Putamen (tissue), 1 donor: ENCODE results near the gene BCAT1.
"Not testable (repeated sequence)": the region's sequence is repeated elsewhere in the genome, so short reads cannot be mapped to it uniquely, and the experiment has no call there.

ENCODE experiments used
- DNase-seq: peaks from one replicate; pipeline ENCODE4 v3.0.0-alpha.2; 2016; ENCODE audit warnings: low spot score

The BCAT1 gene

DNA sequence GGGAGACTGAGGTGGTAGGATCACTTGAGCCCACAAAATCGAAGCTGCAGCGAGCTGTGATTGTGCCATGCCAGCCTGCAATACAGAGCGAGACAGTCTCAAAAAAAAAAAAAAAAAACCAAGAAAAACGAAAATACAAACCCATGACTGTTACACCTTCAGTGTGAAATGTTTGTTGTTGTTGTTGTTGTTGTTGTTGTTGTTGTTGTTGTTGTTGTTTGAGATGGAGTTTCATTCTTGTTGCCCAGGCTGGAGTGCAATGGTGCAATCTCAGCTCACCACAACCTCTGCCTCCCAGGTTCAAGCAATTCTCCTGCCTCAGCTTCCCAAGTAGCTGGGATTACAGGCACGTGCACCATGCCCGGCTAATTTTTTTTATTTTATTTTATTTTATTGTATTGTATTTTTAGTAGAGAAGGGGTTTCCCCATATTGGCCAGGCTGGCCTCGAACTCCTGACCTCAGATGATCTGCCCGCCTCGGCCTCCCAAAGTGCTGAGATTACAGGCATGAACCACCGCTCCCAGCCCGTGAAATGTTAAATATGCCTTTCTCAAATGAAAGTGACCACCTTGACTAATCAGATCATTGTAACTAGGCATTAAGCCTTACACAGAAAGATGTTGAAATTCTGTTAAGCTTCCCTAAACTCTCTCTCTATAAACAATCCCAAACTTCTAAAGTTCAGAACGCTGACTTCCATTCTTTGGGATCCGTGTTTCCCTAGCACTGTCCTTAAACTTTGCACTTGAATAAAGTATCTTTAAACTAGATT is 20.2 kb downstream of the BCAT1 start:
- not testable (repeated sequence) for DNase-seq

DNA sequence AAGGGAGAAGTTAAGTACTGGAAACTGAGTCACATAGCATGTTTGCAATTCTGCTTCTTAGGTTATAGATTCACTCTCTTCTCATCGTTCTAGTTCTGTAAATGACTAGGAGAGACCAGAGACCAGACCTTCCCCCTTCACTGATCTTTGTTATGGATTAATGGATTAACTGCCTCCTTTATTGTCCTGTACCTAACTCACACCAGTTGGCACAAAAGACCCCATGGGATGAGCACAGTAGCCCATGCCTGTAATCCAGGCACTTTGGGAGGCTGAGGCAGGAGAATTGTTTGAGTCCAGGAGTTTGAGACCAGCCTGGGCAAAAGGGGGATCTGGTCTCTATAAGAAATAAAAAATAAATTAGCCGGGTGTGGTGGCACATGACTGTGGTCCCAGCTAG is 20.8 kb downstream of the BCAT1 start:
- no peak for DNase-seq

DNA sequence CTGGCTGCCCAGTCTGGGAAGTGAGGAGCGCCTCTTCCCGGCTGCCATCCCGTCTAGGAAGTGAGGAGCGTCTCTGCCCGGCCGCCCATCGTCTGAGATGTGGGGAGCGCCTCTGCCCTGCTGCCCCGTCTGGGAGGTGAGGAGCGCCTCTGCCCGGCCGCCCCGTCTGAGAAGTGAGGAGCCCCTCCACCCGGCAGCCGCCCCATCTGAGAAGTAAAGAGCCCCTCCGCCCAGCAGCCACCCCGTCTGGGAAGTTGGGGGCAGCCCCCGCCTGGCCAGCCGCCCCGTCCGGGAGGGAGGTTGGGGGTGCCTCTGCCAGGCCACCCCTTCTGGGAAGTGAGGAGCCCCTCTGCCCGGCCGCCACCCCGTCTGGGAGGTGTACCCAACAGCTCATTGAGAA is 22.8 kb downstream of the BCAT1 start:
- DNase-seq: not testable (repeated sequence)

DNA sequence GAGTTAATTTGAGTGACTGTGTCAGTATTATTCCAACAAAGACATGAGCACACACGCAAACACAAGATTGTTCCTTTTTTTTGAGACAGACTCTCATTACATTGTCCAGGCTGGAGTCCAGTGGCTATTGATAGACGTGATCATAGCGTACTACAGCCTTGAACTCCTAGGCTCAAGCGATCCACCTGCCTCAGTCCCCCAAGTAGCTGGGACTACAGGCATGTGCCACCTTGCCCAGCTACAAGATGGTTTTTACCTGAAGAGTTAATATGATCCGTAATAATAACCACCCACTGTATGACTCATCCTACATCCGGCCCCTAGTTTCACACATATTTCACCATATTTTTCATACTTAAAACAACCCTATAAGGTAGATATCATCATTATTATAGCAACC is 26.8 kb downstream of the BCAT1 start:
- no peak for DNase-seq

DNA sequence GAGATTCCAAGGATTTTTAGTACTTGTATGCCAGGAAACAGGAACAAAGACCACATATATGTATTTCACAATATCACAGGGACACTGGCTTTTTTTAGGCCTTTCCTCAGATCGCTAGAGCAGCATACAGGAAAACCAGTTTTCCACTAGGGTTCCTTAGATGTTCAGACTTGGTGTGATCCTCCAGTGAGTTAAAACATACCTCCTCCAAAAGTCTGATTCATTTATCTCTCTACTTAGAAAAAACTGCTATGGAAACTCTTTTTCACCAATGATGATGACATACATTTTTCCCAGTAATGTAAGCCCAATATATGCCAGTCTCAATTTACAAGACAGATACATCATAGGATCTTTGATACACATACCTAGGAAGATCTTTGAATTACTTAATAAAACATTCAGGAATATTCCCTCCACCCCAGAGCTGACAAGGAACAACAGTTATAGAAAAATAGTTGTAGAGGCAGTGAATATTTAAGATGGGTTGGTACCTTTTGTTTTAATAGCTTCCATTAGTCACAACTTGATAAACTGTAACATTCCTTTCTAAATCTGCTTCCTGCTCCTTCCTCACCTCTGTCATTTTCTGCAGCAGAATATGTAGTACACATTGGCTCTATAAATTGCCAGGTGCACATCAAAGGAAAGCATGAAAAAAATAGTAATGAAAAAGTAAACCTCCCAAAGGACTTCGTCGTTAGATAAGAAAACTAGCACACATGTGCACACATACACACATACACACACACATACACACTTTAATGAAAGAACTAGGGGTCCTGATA is 27.5 kb downstream of the BCAT1 start:
- no peak for DNase-seq

DNA sequence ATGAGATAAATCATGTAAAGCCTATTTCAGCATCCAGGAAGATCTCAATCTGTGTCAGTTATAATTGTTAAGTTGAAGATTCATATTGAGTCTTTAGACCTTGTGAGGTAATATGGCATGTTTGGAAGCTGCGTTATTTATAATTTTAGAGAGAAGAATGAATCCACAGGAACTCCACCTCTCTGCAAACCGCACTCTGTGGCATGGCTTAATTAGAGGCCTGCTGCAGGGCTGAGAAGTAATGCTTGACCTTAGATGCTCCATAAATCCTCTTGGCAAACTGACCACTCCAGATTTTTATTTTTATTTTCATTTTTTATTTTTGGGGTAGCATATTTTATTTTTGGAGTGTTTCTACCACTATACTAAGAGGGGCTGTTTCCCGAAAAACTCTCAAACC is 28.8 kb downstream of the BCAT1 start:
- no peak for DNase-seq

DNA sequence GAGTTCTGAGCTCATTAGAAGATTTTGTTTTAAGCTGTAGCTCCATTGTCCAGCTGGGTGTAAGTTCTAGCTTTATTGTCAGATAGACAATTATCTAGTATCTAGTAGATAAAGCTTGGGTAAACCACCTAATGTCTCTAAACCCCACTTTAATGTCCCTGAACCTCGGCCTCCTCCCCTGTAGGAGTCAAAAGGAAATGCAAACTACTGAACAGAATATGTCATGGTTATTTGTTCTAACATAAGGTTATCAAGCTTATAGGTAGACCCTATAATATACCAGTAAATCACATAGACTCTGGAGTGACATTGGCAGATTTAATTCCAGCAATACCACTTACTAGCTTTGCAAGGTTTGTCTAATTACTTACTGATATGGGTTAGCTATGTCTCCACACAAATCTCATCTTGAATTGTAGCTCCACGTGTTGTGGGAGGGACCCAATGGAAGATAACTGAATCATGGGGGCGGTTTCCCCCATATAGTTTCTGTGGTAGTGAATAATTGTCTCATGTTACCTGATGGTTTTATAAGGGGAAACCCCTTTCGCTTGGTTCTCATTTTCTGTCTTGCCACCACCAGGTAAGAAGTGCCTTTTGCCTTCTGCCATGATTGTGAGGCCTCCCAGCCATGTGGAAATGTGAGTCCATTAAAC is 29.4 kb downstream of the BCAT1 start:
- no peak for DNase-seq

DNA sequence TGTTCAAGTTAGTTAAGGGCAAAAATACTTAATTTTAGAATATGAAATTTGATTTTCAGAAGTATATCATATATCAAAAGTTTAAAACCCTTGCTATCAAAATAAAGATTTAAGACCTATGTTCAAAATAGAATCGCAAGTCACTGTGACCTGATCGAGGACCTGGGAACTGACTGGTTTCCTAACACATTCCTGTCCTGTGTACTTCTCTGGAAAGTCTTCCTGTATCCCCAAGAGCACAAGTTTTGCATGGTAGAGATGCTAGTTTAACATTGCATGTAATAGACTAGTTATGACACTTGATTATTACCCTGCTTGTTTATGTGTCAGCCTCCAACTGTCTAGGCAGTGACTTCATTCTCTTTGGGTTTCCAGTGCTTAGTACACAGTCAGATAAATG is 30.3 kb downstream of the BCAT1 start:
- no peak for DNase-seq

DNA sequence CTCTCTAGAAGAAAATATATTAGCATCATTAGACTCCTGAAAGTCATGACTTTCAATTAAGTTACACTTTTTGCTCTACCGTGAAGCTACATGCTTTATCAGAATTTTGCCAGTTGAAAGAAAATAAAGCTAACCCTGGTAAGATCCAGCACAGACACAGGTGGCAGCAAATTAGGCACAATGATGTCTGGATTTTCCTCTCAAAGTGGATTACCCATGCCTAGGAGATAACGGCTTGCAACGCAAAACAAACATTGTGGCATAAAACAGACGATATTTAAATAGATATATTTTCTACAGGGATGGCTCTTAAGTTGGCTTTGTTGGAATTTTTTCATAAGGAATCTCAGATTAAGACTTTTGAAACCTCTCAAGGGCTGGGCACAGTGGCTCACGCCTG is 33.4 kb downstream of the BCAT1 start:
- DNase-seq: no peak

DNA sequence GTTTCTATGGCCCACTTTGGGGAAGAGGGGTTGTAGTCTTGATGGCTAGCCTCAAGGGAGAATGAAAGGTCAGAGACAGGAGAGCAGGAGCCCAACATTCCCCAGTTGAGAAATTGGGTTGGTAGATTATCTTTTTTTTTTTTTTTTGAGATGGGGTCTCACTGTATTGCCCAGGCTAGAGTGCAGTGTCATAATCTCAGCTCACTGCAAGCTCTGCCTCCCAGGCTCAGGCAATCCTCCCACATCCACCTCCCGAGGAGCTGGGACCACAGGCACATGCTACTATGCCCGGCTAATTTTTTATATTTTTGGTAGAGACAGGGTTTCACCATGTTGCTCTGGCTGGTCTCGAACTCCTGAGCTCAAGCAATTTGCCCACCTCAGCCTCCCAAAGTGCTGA is 34.9 kb downstream of the BCAT1 start:
- no peak for DNase-seq

DNA sequence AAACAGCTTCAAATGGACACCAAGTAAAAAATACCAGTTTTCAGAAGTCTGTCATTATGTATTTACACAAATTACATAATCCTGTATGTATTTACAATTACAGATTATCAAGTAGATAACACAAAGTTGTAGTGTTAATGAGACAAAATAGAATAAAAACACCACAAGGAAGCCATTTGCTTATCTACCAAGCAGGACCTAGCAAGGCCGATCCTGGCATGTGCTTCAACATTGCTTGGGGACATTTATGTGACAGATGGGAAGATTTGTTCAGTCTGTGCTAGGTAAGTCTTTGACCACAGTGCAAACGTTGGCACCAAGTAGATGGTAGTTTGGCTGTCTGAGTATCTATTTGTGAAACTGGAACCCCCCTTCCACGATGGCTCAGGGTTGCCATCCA is 35.8 kb downstream of the BCAT1 start:
- no peak for DNase-seq

DNA sequence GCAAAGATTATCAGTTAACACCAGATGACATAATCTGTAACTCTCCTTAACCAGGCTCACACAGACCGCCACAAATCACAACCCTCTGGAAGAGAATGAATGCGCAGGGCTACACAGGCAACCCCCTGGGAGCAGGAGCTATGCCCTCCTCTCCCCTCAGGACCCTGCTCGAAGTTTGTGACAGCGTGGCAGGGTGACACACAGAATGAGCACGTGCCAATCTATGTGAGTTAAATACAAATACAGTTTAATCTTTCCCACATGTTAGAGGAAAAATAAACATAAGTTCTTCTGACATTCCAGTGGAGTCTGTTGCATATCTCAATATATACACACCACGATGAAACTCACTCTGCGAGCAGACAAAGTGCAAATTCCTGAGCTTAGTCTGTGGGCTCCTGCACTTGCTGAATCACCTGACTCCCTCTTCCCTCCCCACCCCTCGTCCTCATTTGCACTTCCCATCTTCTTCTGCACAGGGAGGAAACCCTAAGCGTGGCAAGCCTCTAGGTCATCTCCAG is 37.6 kb downstream of the BCAT1 start:
- peak; percentile 20 for DNase-seq

DNA sequence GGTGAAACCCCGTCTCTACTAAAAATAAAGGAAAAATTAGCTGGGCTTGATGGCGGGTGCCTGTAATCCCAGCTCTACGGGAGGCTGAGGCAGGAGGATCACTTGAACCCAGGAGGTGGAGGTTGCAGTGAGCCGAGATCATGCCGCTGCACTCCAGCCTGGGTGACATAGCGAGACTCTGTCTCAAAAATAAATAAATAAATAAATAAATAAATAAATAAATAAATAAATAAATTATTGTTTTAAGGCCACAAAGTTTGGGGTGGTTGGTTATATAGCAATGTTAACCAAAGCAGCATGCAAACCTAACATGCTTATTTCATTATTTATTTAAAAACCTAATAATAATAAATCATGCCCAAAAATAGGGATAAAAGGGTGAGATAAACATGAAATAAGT is 38.7 kb downstream of the BCAT1 start:
- not testable (repeated sequence) for DNase-seq

DNA sequence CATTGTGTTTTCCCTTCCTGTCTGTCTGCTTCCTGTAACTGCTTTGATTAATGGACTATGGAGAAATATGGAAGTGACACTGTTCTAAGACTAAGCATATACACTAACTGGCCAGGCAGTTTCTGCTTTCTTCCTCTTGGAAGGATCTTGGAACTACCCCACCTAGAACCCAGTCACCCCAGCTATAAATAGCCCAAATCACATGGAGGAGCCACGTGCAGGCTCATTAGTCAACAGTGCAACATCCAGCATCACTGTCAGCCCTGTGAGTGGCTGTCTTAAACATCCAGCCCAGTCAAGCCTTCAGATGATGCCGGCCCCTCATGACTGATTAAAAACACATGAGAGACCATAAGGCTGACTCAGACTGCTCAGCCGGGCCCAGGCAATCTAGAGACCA is 39.2 kb downstream of the BCAT1 start:
- no peak for DNase-seq

DNA sequence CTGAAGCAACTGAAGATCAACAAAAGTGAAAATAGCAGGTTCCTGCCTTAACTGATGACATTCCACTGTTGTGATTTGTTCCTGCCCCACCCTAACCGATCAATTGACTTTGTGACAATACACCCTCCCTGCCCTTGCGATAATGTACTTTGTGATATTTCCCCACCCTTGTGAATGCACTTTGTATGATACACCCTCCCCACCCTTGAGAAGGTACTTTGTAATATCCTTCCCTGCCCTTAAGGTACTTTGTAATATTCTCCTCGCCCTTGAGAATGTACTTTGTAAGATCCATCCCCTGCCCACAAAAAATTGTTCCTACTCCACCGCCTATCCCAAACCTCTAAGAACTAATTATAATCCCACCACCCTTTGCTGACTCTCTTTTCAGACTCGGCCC is 41.4 kb downstream of the BCAT1 start:
- no peak for DNase-seq

DNA sequence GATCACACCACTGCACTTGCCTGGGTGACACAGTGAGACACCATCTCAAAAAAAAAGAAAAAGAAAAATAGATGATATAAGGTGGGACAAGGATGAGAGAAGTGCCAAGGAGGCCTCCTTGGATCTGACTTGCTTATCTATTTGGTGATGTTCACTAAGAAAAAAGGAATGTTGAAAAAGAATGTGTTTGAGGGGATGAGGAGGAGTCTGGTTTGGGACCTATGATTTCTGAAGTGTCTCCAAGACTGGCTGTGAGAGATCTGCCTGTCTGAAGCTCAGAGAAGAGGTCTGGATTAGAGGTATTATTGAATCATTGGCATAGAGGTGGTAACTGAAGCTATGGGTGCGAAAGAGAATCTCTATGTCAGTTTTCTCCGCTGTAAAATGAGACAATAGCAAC is 42.8 kb downstream of the BCAT1 start:
- no peak for DNase-seq

DNA sequence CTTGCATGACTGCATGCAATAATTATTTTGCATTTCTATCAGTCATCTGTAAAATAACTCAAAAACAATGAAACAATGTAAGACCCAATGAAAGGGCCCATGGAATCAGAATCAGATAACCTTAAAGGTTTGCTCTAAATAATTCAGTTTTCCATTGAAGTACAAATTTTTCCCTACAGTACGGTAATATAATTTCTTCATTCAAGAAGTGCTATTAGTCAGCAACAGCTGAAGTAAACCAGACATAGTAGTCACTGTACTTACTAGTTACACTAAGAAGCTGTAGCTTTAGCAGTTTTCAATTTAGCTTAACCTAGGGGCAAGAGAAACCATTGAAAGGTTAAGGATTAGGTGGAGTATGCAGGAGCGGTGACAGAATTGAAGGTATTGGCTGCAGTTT is 43.5 kb downstream of the BCAT1 start:
- DNase-seq: no peak

DNA sequence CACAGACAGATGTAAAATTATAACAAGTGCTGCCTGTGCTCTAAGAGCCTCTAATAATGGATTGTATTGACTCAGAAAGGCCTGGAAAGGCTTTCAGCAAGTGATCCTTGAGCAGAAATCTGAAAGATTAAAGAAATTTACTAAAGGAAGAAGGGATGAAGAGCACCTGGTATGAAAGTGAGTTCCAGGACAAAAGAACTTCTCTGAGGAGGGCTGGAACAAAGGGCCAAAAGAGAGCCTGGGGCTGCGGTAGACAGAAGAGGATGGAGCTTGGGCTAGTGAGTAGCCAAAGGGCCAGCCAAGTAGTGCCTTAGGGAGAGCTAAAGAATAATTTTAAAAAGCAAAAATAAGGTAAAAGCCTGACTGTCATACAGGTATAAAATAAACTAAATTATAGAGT is 44.0 kb downstream of the BCAT1 start:
- no peak for DNase-seq

DNA sequence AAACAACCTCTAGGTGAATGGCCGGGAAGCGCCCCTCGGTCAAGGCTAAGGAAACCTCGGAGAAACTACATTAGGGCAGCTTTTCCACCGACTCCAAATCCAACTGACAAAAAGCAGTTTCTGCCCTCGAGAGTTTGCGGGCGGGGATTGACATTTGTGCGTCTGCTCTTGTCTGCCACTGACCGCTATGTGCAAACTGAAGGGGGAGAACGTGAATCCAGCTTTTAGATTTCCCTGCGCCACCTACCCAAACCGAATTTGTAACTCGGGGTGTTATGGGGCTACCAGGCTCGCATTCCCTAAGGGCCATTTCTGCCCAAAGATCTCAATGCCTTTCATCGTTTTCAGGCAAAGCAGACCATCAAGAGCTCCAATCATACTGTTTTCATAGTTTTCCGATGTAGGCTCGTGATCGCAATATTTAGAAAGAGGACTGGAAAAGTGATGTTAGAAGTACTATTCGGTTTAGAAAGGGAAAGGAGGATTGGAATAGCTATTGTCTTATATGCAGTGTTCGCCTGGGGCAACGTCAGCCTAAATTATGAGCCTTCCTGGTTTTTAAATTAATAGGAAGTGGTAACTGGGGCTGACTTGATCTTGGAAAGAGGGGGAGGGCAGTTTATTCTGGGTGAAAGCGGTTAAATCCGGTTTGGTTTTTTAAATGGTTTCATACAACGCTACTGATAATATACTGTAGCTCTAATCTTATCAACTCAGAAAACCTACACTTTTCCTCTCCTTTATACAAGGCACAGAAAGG is 45.4 kb downstream of the BCAT1 start:
- peak; percentile 56 for DNase-seq

DNA sequence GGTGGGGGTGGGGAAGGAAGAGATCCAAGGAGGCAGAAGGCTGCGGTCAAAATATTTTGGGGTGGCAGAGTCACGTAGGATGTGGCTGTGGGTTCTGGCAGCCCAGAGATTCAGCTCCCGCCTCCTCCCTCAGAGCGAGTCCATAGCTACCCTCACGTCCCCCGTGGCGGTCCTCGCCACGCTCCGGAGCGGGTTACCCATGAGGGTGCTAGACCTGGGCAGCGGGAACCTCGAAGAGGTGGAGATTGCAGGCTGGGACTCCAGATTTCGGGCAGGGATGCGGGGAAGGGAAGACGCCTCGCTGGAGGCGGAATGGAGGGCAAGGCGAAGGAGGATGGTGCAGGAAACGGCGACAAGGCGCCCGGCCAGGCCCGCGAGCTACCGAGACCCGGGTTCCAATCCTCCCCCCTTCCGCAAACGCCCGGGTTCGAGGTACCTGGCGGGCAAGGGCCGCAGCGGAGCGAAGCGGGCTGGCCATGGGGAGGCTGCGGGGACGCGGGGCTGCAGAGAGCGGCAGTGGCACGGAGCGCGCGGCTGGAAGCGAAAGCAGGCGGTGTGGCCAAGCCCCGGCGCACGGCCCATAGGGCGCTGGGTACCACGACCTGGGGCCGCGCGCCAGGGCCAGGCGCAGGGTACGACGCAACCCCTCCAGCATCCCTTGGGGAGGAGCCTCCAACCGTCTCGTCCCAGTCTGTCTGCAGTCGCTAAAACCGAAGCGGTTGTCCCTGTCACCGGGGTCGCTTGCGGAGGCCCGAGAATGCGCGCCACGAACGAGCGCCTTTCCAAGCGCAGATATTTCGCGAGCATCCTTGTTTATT is 46.2 kb downstream of the BCAT1 start:
- DNase-seq: peak; percentile 41
